ELF-1 (cell line): Measurements from ENCODE around the gene TRIM5.
A peak's percentile ranks its signal among the peaks of the same experiment; 100 is the strongest.

Experiments used
- DNase-seq: peaks from one replicate; pipeline ENCODE4 v3.0.0-alpha.2; 2016; ENCODE audit warnings: low read depth, low spot score

Gene TRIM5

DNA sequence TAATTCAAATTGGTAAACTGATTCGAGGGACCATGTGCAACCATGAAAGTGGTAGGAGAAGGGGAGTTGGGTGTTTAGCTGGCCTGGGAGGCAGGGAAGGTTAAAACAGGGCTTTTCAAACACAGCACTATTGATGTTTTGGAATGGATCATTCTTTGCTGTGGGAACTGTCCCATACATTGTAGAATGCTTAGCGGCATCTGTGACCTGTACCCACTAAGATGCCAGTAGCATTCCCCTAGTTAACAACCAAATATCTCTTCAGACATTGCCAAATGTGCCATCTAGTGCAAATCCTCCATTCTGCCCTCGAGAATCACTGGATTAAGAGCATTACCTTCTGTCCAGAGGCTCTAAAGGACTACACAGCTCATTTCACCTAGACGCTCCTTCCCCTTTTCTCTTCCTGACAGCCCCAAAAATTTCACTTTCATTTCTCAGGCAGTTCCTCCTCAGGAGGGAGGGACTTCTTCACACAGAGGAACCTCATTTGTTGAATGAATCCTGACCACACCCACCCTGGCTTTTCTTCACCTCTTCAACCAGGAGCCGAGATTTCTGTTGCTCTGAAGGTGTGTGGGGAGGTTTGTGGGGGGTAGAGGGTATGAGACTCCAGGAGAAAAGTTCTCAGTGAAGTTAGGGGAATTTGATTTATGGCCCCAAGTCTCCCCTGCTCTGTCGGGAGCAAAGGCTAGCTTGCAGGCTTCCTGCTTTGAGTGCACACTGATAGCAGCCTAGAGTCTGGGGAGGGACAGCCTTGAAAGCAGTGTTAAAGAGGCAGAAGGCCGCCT lies 60.2 kb downstream of the TRIM5 start, which contains the start of gene TRIM34:
TRIM34 (plus strand) TSS at position 513 of the 791 bp plus-strand sequence. CDS start 7,331 bp downstream, outside the sequence.
- DNase-seq, result peak; percentile 30

DNA sequence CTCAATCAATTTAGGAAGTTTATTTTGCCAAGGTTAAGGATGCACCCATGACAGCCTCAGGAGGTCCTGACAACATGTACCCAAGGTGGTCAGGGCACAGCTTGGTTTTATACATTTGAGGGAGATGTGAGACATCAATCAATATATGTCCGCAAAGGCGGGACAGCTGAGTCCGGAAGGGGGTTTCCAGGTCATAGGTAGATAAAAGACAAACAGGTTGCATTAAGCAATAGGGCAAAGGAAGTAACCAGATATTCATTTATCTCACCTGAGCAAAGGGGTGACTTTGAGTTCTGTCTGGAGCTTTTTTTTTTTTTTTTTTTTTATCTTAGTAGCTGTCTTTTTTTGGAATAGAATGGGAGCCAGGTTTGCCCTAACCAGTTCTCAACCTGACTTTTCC lies 62.1 kb downstream of the TRIM5 start:
- no peak for DNase-seq

DNA sequence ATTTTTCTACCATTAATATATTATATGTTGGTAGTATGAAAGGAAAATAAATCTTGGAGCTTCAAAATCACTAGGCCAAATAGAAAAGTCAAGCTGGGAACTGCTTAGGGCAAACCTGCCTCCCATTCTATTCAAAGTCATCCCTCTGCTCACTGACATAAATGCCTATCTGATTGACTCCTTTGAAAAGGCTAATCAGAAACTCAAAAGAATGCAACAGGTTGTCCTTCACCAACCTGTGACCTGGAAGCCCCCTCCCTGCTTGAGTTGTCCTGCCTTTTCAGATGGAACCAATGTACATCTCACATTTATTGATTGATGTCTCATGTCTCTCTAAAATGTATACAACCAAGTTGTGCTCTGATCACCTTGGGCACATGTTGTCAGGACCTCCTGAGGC lies 63.3 kb downstream of the TRIM5 start:
- peak; percentile 55 for DNase-seq

DNA sequence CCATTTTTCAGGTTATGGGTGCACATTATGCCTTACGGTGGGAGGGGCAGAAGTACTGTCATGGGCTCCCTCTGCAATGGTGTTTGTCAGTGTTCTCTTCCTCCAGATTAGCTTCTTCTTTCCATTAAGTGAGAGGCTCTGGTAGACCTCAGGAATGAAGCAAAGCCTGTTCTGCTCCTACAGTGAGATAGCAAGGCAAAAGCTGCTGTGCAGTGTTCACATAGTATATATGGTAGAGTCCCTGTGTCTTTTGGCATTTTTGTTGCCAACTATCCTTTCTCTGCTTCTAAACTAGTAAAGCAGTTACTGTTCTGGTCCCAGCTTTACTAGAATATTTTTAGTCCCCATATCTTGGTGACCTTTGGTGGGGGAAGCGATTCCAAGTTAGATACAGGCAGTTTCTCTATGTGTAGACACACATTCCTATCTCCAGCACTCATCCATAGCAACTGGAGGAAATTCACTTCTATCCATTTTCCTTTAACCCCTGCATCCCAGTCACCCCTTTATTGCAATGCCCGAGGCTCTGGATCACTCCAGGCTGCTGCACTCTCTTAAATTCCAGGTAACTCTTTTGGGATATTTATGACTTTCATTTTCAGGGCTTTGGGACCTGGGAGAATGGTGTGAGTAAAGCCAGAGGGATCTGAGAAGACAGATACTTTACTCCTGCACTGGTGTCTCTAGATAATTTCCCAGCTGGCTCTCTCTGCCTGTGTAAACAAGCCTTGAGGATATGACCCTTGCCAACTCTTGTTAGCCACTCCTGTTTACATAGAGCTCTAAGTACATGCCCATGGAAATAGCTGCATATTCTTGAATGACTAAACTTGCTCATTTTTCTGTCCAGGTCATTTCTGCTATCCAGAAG lies 64.0 kb downstream of the TRIM5 start:
- peak; percentile 78 for DNase-seq

DNA sequence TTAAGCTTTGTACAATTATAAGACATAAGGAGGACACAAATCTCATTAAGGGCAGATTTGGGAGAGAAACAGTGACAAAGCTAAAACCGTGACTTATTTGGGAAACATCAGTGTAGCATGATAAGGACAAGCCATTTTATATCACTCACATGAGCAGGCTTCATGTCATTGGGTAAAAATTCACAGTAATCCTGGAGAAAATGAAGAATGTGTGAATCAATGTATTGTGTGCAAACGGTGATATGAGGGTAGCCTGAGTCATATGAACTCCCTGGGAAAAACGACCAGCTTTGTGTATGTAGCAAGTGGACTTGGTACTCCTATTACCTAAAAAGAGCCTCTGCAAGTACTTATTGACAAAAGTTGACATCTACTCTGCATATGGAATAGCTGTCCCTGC lies 66.1 kb downstream of the TRIM5 start:
- no peak for DNase-seq
